NCI-H2196 (cell line): ENCODE measurements around the gene BOC.

Experiments used
- DNase-seq: peaks from one replicate; lab custom pipeline; 2025; ENCODE audit not compliant: unreplicated experiment; lab: John Stamatoyannopoulos, UW

Gene BOC

DNA sequence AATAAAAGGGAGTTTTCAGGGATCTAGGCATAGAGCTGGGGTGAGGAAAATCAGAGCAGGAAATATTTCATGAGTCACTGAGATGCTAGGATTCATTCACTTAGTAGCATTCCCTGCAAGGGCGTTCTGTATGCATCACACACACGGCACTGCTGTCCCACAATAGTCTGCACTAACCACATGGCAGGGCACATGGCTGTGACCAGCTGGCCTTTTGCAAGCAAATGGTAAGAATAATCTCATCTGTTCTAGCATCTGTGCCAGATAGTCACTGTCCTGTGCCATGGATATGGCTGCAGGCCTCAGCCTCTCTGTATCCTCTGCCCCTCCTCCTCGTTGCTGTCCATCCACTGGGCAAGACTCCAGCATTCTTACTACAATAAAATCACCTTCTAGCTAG, 37.8 kb downstream of the BOC start:
- DNase-seq, result no peak

DNA sequence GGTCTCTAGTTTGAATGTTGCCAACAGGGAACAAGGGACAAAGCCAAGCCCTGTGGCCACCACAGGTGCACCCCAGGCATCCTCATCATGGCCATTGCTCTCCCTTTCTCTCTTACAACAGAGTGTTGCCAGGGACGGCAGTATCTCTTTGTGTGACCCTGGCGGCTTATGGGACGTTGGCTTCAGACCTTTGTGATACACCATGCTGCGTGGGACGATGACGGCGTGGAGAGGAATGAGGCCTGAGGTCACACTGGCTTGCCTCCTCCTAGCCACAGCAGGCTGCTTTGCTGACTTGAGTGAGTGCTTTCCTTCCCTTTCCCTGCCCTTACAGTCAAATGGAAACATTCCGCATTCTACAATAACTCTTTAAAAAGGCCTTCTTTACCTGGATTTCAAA, 38.2 kb downstream of the BOC start:
- no peak for DNase-seq

DNA sequence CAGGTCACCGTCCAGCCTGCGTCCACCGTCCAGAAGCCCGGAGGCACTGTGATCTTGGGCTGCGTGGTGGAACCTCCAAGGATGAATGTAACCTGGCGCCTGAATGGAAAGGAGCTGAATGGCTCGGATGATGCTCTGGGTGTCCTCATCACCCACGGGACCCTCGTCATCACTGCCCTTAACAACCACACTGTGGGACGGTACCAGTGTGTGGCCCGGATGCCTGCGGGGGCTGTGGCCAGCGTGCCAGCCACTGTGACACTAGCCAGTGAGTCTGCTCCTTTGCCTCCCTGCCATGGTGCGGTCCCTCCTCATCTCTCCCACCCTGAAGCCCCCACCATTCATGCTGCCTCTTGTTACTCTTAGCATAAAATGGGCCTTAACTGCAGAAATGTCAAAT, 39.2 kb downstream of the BOC start:
- no peak for DNase-seq

DNA sequence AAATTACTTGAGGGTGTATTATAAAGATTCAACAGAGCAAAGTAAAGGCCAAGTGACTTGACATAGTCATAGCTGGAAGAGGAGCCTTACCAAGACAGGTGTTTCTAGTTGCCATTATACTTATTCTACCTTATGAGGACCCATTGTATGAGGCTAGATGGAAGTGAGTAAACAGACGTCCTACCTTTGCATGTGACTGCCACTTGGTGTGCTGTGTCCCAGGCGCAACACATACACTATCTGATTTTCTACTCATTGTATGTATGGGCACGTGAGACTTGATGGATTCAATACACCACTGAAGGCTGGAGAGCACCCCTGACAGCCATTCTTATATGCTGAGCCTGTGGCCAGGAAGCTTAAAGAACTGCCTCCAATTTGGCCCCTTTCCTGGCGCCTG, 40.5 kb downstream of the BOC start:
- DNase-seq, result no peak

DNA sequence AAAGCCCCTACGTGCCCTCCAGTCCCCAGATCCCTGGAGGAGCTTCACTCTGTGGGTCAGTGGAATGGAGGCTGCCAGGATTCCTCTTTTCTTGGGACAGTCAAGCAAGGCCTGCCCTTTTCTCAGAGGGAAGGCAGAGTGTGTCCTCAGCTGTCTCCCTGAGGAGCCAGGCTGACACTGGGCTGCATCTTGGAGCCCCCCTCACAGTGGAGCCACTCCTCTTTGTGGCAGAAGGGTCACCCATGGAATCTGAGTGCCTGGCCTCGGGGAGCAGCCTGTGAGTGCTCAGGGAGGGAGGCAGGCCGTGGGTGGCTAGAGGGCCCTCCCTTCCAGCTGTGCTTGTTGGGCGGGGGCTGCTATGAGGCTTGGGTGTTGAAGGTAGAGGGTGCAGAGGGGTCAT, 41.2 kb downstream of the BOC start:
- DNase-seq, result no peak

DNA sequence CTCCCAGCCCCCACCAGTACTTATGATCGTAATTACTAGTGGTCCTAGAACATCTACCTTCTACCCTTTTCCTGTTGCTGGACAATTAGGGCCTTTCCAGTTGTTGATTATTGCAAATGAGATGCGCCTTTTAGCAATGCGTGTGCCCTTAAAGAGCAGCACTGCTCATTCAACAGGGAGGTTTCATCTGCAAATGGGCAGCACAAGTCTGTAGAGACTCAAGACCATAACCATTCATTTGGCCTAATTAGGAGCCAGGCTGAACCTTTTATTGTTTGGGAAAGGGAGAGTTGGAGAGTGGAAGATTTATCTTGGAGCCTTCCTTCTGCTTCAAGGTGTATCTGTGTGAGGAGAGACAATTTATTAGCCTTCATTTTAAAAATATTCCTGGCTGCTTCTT, 42.3 kb downstream of the BOC start:
- no peak for DNase-seq

DNA sequence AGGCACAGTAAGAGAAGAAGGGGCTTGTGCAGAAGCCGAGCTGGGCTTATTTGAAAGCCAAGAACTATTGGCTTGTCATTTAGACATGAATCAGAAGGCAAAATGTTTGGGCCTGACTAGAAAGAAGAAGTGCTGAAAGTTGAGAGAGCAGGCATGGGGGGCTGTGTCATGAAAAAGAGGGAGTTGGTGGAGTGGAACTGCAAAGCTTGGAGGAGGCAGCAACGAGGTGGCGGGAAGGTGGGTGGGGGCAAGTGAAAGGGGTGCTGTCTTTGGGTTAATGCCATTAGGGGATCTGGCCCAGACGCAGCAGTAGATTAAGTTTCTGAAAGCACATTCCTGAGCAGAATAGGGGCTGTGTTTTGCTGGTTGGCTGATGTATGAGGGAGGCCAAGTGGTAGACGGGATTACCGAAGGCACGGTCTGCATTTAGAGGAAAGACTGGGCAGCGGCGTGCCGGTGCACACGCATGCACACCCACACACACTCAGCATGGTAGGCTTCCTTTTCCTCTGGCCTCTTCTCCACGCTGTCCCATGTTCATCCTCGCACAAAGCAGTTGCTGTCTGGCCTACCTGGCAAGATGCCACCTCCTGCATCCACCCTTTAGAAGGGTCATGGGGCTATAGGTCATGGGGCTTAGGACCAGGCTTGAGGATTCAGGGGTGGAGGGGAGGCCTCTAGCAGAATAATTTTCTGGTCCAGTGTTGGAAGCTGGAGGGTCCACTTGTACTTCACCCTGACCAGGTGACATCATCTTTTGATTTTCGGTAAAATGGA, 43.0 kb downstream of the BOC start:
- DNase-seq, result no peak

DNA sequence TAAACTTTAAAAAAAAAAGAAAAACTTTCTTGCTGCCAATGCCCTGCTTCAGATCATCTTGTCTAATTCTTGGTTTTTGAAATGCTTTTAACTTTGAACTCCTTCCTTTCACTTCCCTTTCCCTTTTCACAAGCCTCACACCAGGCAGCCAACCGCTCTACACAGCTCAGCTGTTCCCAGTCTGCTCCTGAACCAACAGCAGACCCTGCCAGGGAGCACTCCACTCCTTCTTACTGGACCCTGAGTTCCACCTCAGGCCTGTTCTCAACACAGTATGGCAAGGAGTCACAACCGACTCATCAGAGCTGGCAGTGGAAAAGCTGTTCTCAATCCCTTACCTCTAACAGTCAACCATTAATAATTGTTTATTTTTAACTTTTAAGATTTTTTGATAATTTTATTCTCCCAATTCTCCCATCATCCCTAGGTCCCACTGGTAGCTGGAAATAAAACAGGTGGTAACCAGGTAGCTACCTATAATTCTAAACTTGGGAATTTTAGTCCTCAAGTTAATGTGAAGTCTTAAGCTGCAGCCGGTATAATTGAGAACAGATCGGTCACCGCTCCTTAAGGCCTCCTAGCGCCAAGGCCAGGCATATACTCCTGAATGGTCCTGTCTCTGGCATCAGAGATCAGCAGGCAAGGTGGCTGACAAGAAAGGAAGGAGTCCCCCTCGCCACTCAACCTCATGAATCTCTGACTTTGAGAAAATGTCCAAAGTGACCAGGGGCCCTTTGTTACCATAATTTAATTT, 43.9 kb downstream of the BOC start:
- no peak for DNase-seq

DNA sequence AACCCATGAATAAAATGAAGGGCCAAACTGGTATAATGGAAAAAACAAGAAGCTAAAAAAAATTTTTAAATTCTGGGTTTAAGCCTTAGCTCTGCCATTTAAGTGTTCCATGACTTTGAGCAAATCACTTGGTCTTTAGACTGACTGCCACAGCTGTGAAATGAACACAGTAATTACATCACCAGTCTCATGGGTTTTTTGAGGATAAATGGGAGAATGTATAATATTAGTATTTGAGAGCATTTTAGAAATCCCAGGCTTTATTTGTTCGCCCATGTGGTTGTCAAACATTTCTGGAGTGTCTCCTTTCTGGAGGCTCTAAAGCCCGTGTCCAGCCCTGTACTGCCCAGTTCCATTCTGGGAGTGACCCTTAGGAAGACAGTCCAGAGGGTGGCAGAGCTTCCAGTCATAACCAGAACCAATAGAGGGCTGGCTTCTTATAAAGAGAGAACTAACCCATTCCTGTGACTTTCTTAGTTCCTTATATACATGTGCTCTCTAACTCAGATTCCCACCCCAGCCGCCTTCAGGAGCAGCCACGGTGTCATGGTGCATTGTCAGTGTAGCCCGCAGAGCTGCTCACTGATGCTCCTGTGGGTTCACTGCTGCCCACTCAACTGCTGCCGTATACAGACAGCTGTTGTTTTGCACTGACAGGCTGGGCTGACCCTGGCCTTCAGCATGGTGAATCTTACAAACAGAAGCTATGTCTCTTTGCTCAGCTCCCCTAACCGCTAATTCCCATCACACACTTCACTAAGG, 44.7 kb downstream of the BOC start:
- no peak for DNase-seq

DNA sequence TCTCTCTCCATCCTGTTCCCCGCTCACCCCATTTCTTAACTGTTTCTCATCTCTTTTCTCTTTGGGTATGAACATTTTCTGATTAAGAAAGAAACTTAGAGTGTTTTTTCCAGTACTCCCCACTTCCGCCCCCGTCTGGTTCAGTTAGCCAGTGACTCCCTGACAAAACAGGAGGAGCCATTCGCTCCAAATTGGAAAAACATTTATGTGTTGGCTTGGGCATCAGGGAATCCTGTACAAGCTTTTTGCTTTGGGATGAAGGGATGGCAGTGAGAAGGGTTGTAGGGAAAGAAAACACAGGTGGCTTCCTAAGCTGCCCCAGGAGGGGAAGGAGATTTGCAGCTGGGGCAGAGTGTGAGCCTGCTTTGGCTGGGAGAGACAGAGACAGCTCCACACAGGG, 47.0 kb downstream of the BOC start:
- no peak for DNase-seq

DNA sequence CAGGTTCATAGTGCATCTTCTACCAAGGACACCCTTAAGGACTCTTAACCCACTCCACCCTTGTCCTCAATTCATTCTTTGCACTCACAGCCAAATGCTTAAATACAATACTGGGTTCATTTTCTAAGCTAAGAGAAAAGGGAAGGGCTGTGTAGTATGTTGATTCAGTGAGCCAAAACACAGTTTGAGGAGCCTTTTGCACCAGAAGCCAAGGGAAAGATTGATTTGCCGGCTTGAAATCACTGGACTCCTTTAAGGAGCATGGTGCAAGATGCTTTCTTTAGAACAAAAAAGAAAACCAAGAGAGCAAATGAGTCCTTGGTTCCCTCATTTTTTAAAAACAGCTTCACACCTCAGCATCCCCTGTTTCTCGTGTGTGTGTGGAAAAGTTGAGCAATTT, 47.8 kb downstream of the BOC start:
- no peak for DNase-seq

DNA sequence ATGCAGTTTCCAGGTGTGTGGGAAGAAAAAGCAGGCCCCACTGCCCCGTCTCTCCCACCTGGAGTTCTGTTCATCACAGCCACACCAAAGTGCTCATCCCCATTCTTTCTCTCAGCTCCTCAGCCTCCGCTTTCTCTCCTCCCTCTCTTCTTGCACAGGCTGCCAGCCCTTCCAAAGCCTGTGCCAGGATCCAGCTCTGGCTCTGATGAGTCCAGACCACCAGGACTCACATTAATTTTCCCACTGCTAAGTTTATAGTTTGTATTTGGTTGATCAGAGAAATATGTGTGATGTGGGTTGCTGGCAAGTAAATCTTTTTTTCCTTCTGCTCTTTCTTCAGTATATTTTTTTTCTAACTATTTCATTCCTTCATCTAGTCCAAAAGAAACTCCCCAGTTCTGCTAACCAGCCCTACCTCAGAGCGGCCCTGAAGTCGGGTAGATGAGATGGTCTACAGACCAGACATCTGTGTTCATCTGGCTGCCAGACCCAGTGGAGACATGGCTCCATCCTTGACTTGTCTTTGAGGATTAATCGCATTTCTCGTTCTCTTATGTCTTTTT, 49.8 kb downstream of the BOC start:
- no peak for DNase-seq

DNA sequence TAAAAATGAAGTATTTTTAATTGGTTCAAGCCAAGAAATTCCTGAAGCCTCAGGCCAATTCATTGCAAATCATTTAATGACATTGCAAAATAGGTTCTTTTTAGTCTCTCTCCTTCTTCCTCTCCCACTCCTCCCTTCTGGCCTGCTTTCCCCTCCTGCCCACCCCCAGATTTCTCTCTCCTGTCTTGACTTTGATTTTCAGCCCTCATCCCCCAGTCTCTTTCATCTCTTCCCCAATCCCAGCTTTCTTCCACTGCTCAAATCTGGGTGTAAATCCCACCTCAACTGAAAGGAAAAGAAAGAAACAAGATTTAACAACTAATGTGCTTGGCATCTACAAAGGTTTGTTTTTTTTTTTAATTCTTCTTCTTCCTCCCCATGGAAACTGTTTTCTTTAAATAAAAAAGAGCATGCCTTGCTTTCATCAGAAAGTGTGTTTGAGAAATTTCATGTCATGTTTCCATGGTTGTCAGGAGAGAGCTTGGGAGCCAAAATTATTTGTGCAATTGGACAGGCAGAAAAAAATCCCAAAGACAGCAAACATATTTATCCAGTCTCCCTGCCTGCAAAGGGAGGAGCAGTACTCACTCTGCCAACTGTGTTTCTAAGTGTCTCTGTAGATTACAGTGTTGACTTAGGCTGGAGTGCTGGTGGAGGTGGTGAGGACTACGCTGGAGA, 50.4 kb downstream of the BOC start:
- DNase-seq, result no peak

DNA sequence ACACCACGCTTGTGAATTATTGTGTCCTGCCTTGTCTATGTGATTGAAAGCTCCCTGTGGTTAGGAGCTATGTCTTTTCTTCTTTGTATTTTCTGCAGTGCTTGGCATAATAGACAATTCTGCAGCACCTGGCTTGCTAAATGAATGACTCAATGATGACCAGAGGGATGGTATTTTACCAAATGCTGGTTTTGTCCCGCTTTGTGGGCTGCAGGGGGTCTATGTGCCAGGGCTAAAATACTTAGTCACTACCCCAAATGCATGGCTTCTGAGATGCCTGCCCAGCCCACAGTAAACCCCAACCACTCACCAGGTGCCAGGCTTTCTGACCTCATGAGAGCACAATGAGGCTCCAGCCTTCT, 50.9 kb downstream of the BOC start:
- DNase-seq, result no peak

DNA sequence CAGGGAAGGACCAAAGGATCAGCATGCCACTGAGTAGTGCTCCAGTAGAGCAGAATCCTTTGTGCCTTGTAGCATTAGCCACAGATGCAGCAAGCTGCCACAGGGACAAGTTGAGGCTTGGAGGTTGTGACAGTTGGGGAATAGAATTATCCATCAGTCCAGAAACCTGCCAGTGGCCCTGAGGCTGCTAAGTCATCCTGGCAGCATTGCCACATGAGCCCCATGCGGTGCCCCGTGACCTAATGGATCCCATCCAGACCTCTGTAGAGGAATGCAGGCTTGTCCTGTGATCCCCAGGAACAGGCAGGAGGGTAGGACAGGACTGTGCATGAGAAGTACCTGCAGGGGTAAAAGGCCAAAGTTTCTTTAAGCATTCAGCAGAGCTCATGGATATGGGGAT, 51.7 kb downstream of the BOC start:
- DNase-seq, result no peak

DNA sequence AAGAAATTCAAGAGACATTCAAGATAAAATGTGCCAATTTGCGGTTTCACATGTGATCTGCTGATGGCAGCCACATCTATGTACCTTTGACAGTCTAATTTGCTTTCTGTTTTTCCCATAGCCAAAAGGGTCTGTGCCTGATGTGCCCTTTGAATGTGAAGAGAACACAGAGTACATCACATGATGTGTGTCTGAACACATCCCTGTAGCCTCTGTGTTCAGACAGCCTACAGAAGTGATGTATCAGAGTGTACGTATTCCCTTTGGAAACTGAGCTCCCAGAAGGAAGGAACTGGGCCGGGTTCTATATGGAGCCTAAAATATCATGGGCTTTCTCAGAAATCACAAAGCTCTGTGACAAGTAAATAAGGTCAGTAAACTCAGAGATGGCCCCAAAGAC, 52.4 kb downstream of the BOC start:
- DNase-seq, result no peak

DNA sequence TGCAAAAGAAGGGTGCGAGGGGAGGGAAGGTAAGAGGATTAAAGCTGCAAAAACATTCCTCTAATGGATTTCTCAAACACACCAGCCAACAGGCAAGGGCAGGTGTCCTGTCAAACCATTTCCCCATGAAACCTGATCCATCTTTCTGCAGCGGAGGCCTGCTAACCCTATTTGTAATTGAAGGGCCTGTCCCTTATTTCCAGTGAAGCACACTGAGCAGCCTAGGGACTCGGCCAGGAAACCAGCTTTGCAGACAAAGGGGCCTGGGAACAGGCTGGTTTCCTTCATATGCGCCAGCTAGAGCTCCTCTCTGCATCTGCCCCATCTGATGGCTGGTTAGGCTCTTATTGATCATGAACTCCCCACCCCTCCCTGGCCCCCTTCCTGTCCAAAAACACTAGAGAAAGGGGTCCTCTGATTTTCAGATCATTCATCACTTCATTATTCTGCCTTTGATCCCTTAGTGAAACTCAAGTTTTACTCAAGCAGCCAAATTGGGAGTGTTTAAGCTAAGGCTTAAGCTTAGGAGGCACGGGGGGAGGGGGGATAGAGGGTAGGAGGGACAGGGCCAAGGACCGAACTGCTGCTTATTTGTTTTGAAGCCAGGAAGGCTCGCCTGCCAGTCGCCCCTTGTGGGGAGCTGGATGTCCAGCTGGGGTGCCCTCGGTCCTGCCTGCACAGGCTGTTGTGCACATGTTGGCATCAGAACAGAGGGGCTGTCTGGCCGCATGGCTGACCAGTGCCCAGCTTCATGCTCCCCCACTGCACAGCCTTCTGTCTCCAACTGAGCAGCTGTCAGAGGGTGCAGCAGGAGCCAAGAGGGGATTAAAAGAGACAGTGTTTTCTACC, 53.1 kb downstream of the BOC start:
- DNase-seq, result peak; percentile 69

DNA sequence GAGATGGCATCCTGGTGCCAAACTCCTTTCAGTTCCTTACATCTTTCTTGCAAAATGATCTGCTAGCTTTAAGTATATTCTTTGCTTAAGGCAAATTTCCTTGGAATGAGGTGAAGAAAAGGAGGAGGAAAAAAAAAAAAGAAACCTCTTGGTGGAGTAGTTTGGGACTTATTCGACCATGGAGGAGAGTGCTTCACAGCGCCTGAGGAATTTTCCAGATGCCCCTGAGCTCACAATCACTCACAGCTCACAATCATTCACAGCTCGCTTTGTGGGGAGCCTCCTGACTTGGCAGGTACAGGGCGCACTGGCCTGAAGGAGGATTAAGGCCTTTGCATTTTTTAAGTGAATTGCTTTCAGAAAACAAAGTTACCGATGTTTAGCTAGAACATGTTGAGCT, 53.9 kb downstream of the BOC start:
- no peak for DNase-seq

DNA sequence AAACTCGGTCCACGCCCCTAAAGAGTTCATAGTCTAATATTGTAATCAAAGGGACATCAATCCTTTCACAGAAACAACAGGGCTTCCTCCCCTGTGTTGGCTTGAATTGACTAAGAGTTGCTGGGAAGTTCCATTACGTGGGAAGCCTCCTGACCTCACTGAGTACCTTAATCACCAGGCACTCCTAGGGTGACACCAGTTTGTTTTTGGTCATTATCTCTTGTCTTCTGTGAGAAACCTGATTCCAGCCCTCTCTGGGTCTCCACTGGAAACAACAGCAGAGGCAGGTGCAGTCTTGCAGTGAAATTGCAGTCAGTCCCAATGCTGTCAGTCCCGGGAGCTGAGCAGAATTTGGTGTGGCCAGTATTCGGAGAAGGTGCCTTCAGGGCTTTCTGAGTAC, 55.4 kb downstream of the BOC start:
- DNase-seq, result peak; percentile 58

DNA sequence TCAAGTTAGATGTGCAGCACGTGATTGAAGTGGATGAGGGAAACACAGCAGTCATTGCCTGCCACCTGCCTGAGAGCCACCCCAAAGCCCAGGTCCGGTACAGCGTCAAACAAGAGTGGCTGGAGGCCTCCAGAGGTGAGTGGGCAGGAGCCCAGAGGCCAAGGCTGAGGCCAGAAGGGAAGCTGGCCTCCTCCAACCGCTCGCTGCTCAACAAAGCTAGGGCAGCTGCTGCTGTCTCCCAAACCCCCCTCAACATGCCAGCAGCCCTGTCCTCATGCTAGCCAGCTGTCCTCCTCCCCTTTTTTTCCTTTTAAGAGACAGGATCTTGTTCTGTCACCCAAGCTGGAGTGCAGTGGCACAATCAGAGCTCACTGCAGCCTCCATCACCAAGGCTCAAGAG, 57.0 kb downstream of the BOC start:
- DNase-seq, result no peak
